Stomach (tissue), 9 donors: ENCODE data around the gene TRIO. TPM values are rescaled to one million over a fixed set of nuclear protein-coding genes. Genes with fewer than 3 reads are reported as not detected.

ENCODE experiments used
- DNase-seq, 2 donors: peaks; one replicate each; pipeline versions ENCODE4 v3.0.0 to v3.0.0-alpha.2; 2013 to 2019
- H3K27ac ChIP-seq, 5 donors: fragments of 200-600 bp in 4 of 5; sonication (generic) in 4 of 5; one replicate each; pipeline ENCODE4 v1.5.1; 2013 to 2019; ENCODE audit warnings: mild to moderate bottlenecking in 1 of 5, moderate library complexity in 1 of 5
- H3K27me3 ChIP-seq, 3 donors: fragments of 200-600 bp; sonication (generic); one replicate each; pipeline ENCODE4 v1.5.1; 2017 to 2019; ENCODE audit warnings: mixed run types in 1 of 3
- H3K36me3 ChIP-seq, 4 donors: fragments of 200-600 bp; sonication (generic); 1 replicate in 3 of 4; 2 replicates in 1 of 4; pipeline ENCODE4 v1.5.1; 2016 to 2019
- H3K4me1 ChIP-seq, 4 donors: fragments of 200-600 bp; sonication (generic); one replicate each; pipeline ENCODE4 v1.5.1; 2016 to 2019
- H3K4me3 ChIP-seq, 4 donors: fragments of 200-600 bp; sonication (generic) in 3 of 4; one replicate each; pipeline ENCODE4 v1.5.1; 2016 to 2019; ENCODE audit warnings: mild to moderate bottlenecking in 1 of 4
- H3K9me3 ChIP-seq, 4 donors: fragments of 200-600 bp; sonication (generic); one replicate each; pipeline ENCODE4 v1.5.1; 2016 to 2019
- EP300 ChIP-seq: sonication (generic); formaldehyde crosslinking; IDR thresholded peaks from one replicate; pipeline ENCODE4 v1.6.1; 2017; ENCODE audit warnings: antibody characterized with exemption
- POLR2A ChIP-seq, 4 donors: fragments of 450-650 bp; IDR thresholded peaks; one replicate each; pipeline ENCODE4 v1.6.1; 2016; ENCODE audit warnings: antibody characterized with exemption in 4 of 4, control low read depth in 2 of 4, mild to moderate bottlenecking in 1 of 4, moderate library complexity in 1 of 4
- POLR2AphosphoS5 ChIP-seq, 3 donors: sonication (generic); formaldehyde crosslinking; IDR thresholded peaks; one replicate each; pipeline ENCODE4 v1.6.1; 2016; ENCODE audit warnings: antibody characterized with exemption in 3 of 3
- WGBS, 5 donors: extraction: QIAGEN DNeasy Blood & Tissue Kit in 3 of 5; methylation state at CpG; one replicate each; pipeline versions ENCODE4 v1.1.5 to v1.1.7; 2013 to 2018; 5-methylcytosine and 5-hydroxymethylcytosine counted together
- intact Hi-C: fragments of 100-400 bp; cut with DNase I; formaldehyde crosslinking; loops from one replicate; pipeline ENCODE4 v1.15.1; 2023; ENCODE audit warnings: low total_unique reads
- polyA plus RNA-seq, 3 donors: library from polyadenylated mRNA; stranded (reverse); fragments of 200-250 nt; gene quantifications; one replicate each; pipeline ENCODE4 v1.2.3, GENCODE V29; 2013
- total RNA-seq, 5 donors: library from RNA; depleted of rRNA; stranded (reverse); fragments of >200 nt; gene quantifications; one replicate each; pipeline versions ENCODE4 v1.1.0 to v1.2.3, GENCODE V29; 2014 to 2016
- TF ChIP-seq, protein P1 (sequence below), 7 experiments: fragments of 450-650 bp in 4 of 7; fragments of 200-600 bp in 3 of 7; sonication (generic) in 3 of 7; IDR thresholded peaks; one replicate each; pipeline ENCODE4 v1.5.1; 2016 to 2019; ENCODE audit warnings: antibody characterized with exemption in 7 of 7, control low read depth in 2 of 7, mild to moderate bottlenecking in 1 of 7
- donor health status: healthy with polysubstance abuse.
- donor health status: Bipolar disorder and iron deficiency.
- donor health status: healthy.

Gene TRIO
- total and polyA plus RNA-seq, 8 donors = 9.9 to 558 (median 127) TPM

GRCh38 chr5:14118551-14119320 is 24.4 kb upstream of the TRIO start:
- no peaks in the 10 kb centered on the region for H3K27me3 ChIP-seq
- TF ChIP-seq POLR2A (IDR thresholded peaks at IDR 0.05) (no peak), EP300 (no peak), POLR2AphosphoS5 (IDR thresholded peaks at IDR 0.05) (no peak)
- TF ChIP-seq, protein P1, sequence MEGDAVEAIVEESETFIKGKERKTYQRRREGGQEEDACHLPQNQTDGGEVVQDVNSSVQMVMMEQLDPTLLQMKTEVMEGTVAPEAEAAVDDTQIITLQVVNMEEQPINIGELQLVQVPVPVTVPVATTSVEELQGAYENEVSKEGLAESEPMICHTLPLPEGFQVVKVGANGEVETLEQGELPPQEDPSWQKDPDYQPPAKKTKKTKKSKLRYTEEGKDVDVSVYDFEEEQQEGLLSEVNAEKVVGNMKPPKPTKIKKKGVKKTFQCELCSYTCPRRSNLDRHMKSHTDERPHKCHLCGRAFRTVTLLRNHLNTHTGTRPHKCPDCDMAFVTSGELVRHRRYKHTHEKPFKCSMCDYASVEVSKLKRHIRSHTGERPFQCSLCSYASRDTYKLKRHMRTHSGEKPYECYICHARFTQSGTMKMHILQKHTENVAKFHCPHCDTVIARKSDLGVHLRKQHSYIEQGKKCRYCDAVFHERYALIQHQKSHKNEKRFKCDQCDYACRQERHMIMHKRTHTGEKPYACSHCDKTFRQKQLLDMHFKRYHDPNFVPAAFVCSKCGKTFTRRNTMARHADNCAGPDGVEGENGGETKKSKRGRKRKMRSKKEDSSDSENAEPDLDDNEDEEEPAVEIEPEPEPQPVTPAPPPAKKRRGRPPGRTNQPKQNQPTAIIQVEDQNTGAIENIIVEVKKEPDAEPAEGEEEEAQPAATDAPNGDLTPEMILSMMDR (IDR thresholded peaks at IDR 0.05) = no peak
- H3K27ac ChIP-seq = no peak overlapping the region
- no peak overlapping the region for H3K4me3 ChIP-seq
- WGBS, 5 donors = 71 to 77% (median 72%) methylated on average over 9 to 15 of the region's 15 CpGs
- no peaks in the 10 kb centered on the region for H3K9me3 ChIP-seq
- DNase-seq = peak in 1 of 2 donors; percentile 43
- intact Hi-C loops = loop anchor here (10.0 kb wide), 1 partner anchor 156 kb away; no protein-coding TSS in a partner anchor
- H3K4me1 ChIP-seq = peaks cover 0 to 2% (median 0%) of the 10 kb centered on the region in 4 donors
- H3K36me3 ChIP-seq = no peaks in the 10 kb centered on the region

- Histone ChIP-seq H3K27ac (no peak overlapping the region), H3K4me1 (no peaks in the 10 kb centered on the region), H3K4me3 (no peak overlapping the region), H3K27me3 (no peaks in the 10 kb centered on the region), H3K36me3 (no peaks in the 10 kb centered on the region), H3K9me3 (no peaks in the 10 kb centered on the region)
- WGBS, 5 donors = 85 to 92% (median 90%) methylated on average over 3 to 4 of the region's 4 CpGs
- intact Hi-C loops = no loop called here
- TF ChIP-seq EP300 = no peak
- TF ChIP-seq, protein P1 (IDR thresholded peaks at IDR 0.05) = no peak
- no peak for TF ChIP-seq POLR2A (IDR thresholded peaks at IDR 0.05)
- TF ChIP-seq POLR2AphosphoS5 (IDR thresholded peaks at IDR 0.05) = no peak
- no peak for DNase-seq
Measured at GRCh38 chr5:14120176-14120575, 23.0 kb upstream of the TRIO start.

DNA sequence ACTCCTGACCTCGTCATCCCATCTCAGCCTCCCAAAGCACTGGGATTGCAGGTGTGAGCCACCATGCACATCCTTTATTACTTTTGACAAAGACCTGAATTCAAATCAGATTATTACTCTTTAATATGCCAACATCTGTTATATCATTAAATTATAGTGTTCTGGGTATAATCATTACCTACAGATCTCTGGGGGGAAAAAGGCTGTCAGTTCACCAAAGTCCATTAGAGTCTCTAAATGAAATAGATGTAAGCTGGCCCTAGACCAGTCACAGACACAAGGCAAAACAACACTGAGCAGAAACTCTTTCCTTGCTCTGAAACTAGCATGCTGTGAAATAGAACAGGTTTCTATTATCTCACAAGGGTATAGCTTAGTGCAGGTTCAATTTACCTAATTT is 21.6 kb upstream of the TRIO start:
- Histone ChIP-seq H3K36me3 (no peaks in the 10 kb centered on the region), H3K27ac (no peak overlapping the region), H3K4me3 (no peak overlapping the region), H3K4me1 (no peaks in the 10 kb centered on the region), H3K9me3 (no peaks in the 10 kb centered on the region), H3K27me3 (no peaks in the 10 kb centered on the region)
- no peak for DNase-seq
- intact Hi-C loops = no loop called here
- TF ChIP-seq, protein P1 (IDR thresholded peaks at IDR 0.05) = no peak
- no peak for TF ChIP-seq POLR2AphosphoS5 (IDR thresholded peaks at IDR 0.05)
- TF ChIP-seq POLR2A (IDR thresholded peaks at IDR 0.05) = no peak
- no peak for TF ChIP-seq EP300
- WGBS, 5 donors = 75 to 95% (median 83%) methylated on average over 1 of the region's 1 CpG

DNA sequence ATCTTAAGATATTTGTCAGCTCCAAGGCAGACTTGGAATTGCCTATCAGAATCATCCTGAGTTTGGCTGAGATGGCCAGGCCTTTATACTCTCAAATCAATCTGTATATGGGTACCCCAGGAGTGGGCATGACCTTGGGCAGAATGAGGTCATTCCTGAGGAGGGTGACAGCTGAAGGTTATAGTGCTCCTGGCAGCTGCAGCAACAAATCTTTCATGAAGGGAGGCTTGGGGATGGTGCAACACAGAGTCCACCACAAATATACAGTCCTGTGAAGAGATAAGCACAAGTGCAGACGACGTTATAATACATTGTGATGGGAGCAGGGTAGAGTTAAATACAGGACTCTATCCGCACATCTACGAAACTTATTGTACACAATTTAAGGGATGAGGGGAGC is 21.1 kb upstream of the TRIO start:
- H3K27me3 ChIP-seq = no peaks in the 10 kb centered on the region
- no peak for TF ChIP-seq EP300
- TF ChIP-seq POLR2A (IDR thresholded peaks at IDR 0.05) = no peak
- TF ChIP-seq, protein P1 (IDR thresholded peaks at IDR 0.05) = no peak
- no peak for TF ChIP-seq POLR2AphosphoS5 (IDR thresholded peaks at IDR 0.05)
- H3K4me3 ChIP-seq = no peak overlapping the region
- H3K27ac ChIP-seq = no peak overlapping the region
- no peak for DNase-seq
- WGBS, 5 donors = 85 to 95% (median 90%) methylated on average over 4 of the region's 4 CpGs
- no peaks in the 10 kb centered on the region for H3K36me3 ChIP-seq
- no peaks in the 10 kb centered on the region for H3K9me3 ChIP-seq
- intact Hi-C loops = no loop called here
- H3K4me1 ChIP-seq = no peaks in the 10 kb centered on the region
